HG02798 (cell line): Measurements from ENCODE around the gene ATP2A1.
"Not testable (repeated sequence)": the region's sequence is repeated elsewhere in the genome, so short reads cannot be mapped to it uniquely, and the experiment has no call there.

Experiments used
- ATAC-seq: cut with Tn5 transposase; IDR thresholded peaks from one replicate; pipeline ENCODE4 v1.9.1; 2021; ENCODE audit warnings: mild to moderate bottlenecking; ENCODE audit not compliant: unreplicated experiment, poor library complexity

ATP2A1 gene

DNA sequence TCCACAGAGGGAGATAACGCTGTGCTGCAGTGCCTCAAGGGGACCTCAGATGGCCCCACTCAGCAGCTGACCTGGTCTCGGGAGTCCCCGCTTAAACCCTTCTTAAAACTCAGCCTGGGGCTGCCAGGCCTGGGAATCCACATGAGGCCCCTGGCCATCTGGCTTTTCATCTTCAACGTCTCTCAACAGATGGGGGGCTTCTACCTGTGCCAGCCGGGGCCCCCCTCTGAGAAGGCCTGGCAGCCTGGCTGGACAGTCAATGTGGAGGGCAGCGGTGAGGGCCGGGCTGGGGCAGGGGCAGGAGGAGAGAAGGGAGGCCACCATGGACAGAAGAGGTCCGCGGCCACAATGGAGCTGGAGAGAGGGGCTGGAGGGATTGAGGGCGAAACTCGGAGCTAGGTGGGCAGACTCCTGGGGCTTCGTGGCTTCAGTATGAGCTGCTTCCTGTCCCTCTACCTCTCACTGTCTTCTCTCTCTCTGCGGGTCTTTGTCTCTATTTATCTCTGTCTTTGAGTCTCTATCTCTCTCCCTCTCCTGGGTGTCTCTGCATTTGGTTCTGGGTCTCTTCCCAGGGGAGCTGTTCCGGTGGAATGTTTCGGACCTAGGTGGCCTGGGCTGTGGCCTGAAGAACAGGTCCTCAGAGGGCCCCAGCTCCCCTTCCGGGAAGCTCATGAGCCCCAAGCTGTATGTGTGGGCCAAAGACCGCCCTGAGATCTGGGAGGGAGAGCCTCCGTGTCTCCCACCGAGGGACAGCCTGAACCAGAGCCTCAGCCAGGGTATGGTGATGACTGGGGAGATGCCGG is 54.3 kb downstream of the ATP2A1 start:
- no peak for ATAC-seq

- ATAC-seq = no peak
Measured at GRCh38 chr16:28933171-28933570, 54.9 kb downstream of the ATP2A1 start.

DNA sequence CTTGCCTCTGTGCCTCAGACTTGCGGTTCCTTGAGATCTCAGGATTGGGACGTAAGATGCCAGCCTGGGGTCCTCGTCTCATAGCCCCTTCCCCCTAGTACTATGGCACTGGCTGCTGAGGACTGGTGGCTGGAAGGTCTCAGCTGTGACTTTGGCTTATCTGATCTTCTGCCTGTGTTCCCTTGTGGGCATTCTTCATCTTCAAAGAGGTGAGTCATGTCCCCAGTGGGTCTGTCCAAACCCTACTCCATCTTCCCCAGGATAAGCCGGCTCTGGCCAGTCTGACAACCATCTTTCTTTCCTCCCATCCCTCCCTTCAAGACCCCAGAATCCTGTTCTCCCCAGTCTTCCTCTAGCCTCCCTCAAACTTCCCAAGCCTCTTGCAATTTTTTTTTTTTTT is 57.1 kb downstream of the ATP2A1 start:
- no peak for ATAC-seq

- ATAC-seq = peak; percentile 75
Measured at GRCh38 chr16:28935924-28936783, 57.9 kb downstream of the ATP2A1 start.

- no peak for ATAC-seq
Measured at GRCh38 chr16:28936784-28937155, 58.5 kb downstream of the ATP2A1 start.

DNA sequence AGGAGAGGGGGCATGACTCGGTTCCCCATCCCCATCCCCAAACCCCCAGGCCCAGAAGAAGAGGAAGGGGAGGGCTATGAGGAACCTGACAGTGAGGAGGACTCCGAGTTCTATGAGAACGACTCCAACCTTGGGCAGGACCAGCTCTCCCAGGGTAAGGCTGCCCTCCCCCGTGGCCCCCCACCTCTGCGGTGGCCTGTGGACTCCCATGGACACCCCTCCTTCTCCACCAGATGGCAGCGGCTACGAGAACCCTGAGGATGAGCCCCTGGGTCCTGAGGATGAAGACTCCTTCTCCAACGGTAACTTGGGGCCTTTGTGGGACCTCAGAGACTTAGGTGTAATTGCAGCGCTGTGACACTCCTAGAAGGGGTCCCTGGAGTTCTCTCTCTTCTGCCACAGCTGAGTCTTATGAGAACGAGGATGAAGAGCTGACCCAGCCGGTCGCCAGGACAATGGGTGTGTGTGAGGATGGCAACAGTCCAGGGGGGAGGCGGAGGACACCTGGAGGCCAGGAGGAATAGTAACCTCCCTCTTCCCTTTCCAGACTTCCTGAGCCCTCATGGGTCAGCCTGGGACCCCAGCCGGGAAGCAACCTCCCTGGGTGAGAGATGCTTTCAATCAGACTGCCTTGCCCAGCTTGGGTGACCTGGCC is 59.1 kb downstream of the ATP2A1 start:
- no peak for ATAC-seq

- no peak for ATAC-seq
Measured at GRCh38 chr16:28938721-28939120, 60.4 kb downstream of the ATP2A1 start.

DNA sequence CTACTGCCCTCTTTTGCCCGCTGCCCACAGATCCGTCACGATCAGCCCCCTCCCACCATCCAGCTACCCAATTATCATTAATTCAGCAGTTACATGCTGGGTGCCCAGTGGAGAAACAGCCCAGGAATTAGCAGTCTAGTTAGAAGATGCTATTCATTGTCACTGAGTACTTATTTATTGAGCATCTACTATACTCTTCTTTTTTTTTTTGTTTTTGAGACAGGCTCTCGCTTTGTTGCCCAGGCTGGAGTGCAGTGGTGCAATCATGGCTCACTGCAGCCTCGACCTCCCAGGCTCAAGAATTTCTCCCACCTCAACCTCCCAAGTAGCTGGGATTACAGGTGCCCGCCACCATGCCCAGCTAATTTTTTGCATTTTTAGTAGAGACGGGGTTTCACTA is 61.5 kb downstream of the ATP2A1 start:
- ATAC-seq = not testable (repeated sequence)

DNA sequence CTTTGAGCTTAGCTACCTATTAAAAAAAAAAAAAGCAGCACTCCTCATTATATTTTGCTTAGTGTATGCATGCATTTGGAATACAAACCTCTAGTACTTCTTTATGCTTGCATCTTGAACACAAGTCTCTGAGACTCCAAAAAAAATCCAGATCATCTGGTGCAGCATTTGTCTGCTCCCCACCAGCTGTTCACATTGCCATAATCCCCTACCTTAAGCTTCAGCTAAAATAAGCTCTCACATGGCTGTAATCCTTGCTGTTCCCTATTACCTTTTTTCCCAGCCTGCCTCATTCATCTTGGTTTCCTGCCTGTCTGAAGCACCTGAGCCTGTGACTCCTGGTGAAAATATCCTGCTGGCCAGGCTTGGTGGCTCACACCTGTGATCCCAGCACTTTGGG is 65.0 kb downstream of the ATP2A1 start:
- no peak for ATAC-seq

DNA sequence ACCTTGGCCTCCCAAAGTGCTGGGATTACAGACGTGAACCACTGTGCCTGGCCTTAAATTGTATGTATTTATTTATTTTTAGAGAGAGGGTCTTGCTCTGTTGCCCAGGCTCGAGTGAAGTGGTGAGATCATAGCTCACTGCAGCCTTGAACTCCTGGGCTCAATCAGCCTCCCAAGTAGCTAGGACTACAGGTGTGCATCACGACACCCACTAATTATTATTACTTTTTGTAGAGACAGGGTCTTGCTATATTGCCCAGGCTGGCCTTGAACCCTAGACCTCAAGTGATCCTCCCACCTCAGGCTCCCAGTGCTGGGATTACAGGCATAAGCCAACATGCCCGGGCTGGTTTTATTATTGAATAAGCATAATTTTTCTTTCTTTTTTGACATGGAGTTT is 68.4 kb downstream of the ATP2A1 start:
- no peak for ATAC-seq

DNA sequence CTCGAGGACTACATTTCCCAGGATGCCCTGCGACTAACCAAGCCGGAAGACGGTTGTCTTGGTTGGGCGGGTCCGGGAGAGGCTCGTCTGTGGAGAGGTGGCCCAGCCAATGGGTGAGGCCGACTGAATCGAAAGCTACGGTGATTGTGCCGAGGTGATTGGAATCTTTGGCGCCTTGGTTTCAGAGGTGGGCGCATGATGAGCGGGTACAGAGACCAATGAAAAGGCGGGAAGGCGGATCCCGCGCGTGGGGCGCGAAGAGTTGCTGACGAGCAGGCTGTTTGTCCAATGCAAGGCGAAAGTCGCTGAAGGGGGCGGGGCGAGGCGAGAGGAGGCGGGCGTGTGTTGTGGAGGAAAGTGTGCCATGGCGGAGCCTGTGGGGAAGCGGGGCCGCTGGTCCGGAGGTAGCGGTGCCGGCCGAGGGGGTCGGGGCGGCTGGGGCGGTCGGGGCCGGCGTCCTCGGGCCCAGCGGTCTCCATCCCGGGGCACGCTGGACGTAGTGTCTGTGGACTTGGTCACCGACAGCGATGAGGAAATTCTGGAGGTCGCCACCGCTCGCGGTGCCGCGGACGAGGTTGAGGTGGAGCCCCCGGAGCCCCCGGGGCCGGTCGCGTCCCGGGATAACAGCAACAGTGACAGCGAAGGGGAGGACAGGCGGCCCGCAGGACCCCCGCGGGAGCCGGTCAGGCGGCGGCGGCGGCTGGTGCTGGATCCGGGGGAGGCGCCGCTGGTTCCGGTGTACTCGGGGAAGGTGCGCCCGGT is 72.5 kb downstream of the ATP2A1 start, which contains the start of gene NFATC2IP:
Gene NFATC2IP, plus strand, starts transcription at position 290 of the 762 bp plus-strand sequence. Its CDS starts 75 bp downstream, at position 365.
- ATAC-seq = peak; percentile 95

DNA sequence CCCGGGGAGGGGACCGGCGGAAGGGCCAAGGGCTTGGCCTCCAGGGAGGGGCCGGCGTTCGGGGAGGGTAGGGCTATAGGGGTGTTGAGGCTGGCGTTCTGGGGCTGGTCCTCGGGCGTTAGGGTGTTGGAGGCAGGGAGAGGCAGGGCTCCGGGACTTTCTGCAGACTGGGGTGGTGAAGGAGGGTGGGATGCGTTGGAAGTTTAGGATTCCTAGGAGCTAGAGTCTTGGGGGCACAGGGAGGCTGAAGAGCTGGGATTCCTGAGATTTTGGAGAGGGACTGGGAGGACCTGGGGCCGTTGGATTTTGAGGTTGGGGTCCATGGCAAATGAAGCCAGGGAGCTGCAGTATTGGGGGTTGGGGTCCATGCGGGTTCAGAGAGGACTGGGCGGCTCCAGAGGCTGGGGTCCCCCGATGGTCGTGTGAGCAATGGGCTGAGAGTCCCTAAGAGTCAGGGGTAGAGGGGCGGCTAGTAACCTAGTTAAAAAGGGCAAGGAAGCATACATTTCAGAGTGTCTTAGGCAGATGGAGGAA is 73.2 kb downstream of the ATP2A1 start:
- no peak for ATAC-seq
